Peyer's patch (tissue), 4 donors: ENCODE measurements around the gene ZFHX2.

Source experiments
- CTCF ChIP-seq, 6 experiments: fragments of 450-650 bp in 4 of 6; fragments of 200-600 bp in 2 of 6; sonication (generic) in 1 of 6; IDR thresholded peaks; one replicate each; pipeline ENCODE4 v1.5.1; 2017 to 2019; ENCODE audit warnings: antibody characterized with exemption in 6 of 6, mild to moderate bottlenecking in 3 of 6, moderate library complexity in 1 of 6
- POLR2A ChIP-seq, 2 donors: fragments of 450-650 bp; IDR thresholded peaks; one replicate each; pipeline ENCODE4 v1.5.1; 2017; ENCODE audit warnings: antibody characterized with exemption in 2 of 2, mild to moderate bottlenecking in 2 of 2, moderate library complexity in 2 of 2

GRCh38 chr14:23550131-23550811, 1.3 kb downstream of the ZFHX2 start:
- TF ChIP-seq CTCF (IDR thresholded peaks at IDR 0.05) (no peak), POLR2A (IDR thresholded peaks at IDR 0.05) (no peak)
